ENCODE measurements around the gene REN.

REN gene

DNA sequence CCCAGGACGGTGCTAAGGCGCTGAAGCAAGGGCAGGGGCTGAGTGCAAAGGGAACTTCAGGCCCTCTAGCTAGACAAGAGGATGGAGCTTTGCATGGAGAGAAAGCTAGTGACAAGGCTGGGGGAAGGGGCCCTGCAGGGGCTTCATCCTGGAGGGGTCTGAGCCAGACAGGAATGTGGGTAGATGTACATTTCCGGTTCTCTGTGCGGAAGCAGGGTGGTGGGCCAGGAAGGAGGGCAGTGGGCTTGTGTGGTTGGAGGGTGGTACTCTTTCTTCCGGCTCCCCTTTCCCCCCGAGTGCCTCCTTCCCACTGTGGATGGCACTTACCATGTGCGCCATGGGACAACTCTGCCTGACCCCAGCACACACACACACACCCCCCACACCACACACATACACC lies 28.6 kb upstream of the REN start:
- Histone ChIP-seq H3K4me2 (ENCODE audit: low read depth, low read length, poor library complexity, severe bottlenecking) (no peak overlapping the region), H2AFZ (ENCODE audit: low read length) (no peak overlapping the region), H3K36me3 (ENCODE audit: insufficient read depth, low read length) (no peaks in the 10 kb centered on the region), H3K9ac (ENCODE audit: low read depth, low read length, poor library complexity, severe bottlenecking) (no peak overlapping the region), H3K9me3 (ENCODE audit: insufficient read depth, low read depth, low read length) (no peaks in the 10 kb centered on the region), H3K79me2 (ENCODE audit: insufficient read depth, low read length) (no peaks in the 10 kb centered on the region), H3K4me3 (ENCODE audit: low read length, poor library complexity, severe bottlenecking) (no peak overlapping the region), H3K27me3 (ENCODE audit: insufficient read depth, low read length, poor library complexity, severe bottlenecking) (no peaks in the 10 kb centered on the region), H3K4me1 (ENCODE audit: insufficient read depth, low read length, poor library complexity, severe bottlenecking) (no peaks in the 10 kb centered on the region), H3K9me2 (replicated peaks; ENCODE audit: low read depth, low read length) (no peaks in the 10 kb centered on the region), H4K20me1 (ENCODE audit: insufficient read depth, low read length, poor library complexity, severe bottlenecking) (no peaks in the 10 kb centered on the region), H3F3A (ENCODE audit: low read depth) (no peaks in the 10 kb centered on the region)
- TF ChIP-seq EZH2phosphoT487 (IDR thresholded peaks at IDR 0.05; ENCODE audit: borderline replicate concordance): no peak
- TF ChIP-seq, protein P1, sequence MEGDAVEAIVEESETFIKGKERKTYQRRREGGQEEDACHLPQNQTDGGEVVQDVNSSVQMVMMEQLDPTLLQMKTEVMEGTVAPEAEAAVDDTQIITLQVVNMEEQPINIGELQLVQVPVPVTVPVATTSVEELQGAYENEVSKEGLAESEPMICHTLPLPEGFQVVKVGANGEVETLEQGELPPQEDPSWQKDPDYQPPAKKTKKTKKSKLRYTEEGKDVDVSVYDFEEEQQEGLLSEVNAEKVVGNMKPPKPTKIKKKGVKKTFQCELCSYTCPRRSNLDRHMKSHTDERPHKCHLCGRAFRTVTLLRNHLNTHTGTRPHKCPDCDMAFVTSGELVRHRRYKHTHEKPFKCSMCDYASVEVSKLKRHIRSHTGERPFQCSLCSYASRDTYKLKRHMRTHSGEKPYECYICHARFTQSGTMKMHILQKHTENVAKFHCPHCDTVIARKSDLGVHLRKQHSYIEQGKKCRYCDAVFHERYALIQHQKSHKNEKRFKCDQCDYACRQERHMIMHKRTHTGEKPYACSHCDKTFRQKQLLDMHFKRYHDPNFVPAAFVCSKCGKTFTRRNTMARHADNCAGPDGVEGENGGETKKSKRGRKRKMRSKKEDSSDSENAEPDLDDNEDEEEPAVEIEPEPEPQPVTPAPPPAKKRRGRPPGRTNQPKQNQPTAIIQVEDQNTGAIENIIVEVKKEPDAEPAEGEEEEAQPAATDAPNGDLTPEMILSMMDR (conservative IDR thresholded peaks at IDR 0.05; ENCODE audit: low read length): no peak

DNA sequence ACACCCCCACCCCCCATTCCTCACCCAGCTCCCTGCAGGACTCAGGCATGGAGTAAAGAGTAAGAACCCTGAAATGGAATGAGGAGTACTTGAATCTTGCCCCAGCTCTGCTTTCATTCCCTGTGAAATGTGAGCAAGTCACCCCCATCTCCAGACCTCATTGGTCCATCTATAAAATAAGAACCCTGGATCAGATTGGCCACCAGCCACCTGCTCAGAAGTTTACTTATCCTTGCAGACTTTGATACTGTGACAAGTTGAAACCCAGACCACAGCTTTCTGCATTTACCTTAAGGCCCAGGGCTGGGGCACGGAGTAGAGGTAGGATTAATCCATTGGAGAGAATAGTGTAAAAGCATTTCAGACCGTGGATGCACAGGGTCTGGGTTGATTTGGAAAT lies 27.9 kb upstream of the REN start:
- Histone ChIP-seq H3K27me3 (ENCODE audit: insufficient read depth, low read length, poor library complexity, severe bottlenecking) (no peaks in the 10 kb centered on the region), H3K4me1 (ENCODE audit: insufficient read depth, low read length, poor library complexity, severe bottlenecking) (no peaks in the 10 kb centered on the region), H3K9me2 (replicated peaks; ENCODE audit: low read depth, low read length) (no peaks in the 10 kb centered on the region), H3K79me2 (ENCODE audit: insufficient read depth, low read length) (no peaks in the 10 kb centered on the region), H3K9me3 (ENCODE audit: insufficient read depth, low read depth, low read length) (no peaks in the 10 kb centered on the region), H3F3A (ENCODE audit: low read depth) (no peaks in the 10 kb centered on the region), H2AFZ (ENCODE audit: low read length) (no peak overlapping the region), H3K36me3 (ENCODE audit: insufficient read depth, low read length) (no peaks in the 10 kb centered on the region), H3K9ac (ENCODE audit: low read depth, low read length, poor library complexity, severe bottlenecking) (no peak overlapping the region), H3K4me3 (ENCODE audit: low read length, poor library complexity, severe bottlenecking) (no peak overlapping the region), H3K4me2 (ENCODE audit: low read depth, low read length, poor library complexity, severe bottlenecking) (no peak overlapping the region), H4K20me1 (ENCODE audit: insufficient read depth, low read length, poor library complexity, severe bottlenecking) (no peaks in the 10 kb centered on the region)
- TF ChIP-seq, protein P1 (conservative IDR thresholded peaks at IDR 0.05; ENCODE audit: low read length): no peak
- no peak for TF ChIP-seq EZH2phosphoT487 (IDR thresholded peaks at IDR 0.05; ENCODE audit: borderline replicate concordance)

DNA sequence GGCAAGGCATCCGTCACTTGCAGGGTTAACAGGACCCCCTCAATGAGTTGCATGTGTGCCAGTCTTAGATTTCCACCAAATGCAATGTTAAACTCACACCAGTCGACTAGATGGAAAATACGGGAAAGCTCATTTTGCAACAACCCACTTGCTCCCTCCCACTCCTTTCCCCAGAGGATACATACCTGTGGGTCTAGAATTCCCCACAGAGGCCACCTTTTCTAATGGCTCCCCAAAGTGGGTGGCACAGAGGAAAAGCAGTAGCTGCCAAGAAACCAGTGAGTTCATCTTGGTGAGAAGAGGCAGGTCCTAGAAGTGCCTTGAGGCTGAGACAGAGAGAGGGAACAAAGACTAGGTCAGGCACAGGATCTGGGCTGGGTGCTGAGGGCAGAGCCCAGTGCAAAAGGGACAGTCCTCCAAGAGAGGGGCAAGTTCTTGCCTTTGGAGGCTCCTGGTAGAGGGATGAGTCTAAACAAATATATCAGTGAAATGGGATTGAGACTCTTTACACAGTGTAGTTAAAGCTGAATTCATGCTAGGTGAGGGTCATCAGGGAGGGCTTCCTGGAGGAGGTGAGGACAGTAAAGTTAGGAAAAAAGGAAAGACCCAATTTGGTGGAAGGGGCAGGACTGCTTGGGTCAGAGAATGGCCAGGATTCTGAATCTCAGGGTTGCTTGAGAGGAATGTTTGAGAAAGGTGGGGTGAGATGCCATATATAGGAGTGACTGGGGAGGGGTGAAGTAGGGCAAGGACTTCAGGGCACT lies 26.6 kb upstream of the REN start:
- Histone ChIP-seq H3K9me2 (replicated peaks; ENCODE audit: low read depth, low read length) (no peaks in the 10 kb centered on the region), H4K20me1 (ENCODE audit: insufficient read depth, low read length, poor library complexity, severe bottlenecking) (no peaks in the 10 kb centered on the region), H3K79me2 (ENCODE audit: insufficient read depth, low read length) (no peaks in the 10 kb centered on the region), H3K36me3 (ENCODE audit: insufficient read depth, low read length) (no peaks in the 10 kb centered on the region), H3F3A (ENCODE audit: low read depth) (no peaks in the 10 kb centered on the region), H3K9ac (ENCODE audit: low read depth, low read length, poor library complexity, severe bottlenecking) (no peak overlapping the region), H3K27me3 (ENCODE audit: insufficient read depth, low read length, poor library complexity, severe bottlenecking) (no peaks in the 10 kb centered on the region), H3K9me3 (ENCODE audit: insufficient read depth, low read depth, low read length) (no peaks in the 10 kb centered on the region), H3K4me1 (ENCODE audit: insufficient read depth, low read length, poor library complexity, severe bottlenecking) (peaks cover 9% of the 10 kb centered on the region), H3K4me3 (ENCODE audit: low read length, poor library complexity, severe bottlenecking) (no peak overlapping the region), H3K4me2 (ENCODE audit: low read depth, low read length, poor library complexity, severe bottlenecking) (no peak overlapping the region), H2AFZ (ENCODE audit: low read length) (no peak overlapping the region)
- TF ChIP-seq, protein P1 (conservative IDR thresholded peaks at IDR 0.05; ENCODE audit: low read length): no peak

All from Loucy (cell line).